ENCODE data around the gene TNFRSF21. TPM values are rescaled to one million over a fixed set of nuclear protein-coding genes. Genes with fewer than 3 reads are reported as not detected.
A peak's percentile ranks its signal among the peaks of the same experiment; 100 is the strongest.

TNFRSF21 gene
- polyA plus RNA-seq, 3 donors: 0.43 to 0.86 (median 0.58) TPM

DNA sequence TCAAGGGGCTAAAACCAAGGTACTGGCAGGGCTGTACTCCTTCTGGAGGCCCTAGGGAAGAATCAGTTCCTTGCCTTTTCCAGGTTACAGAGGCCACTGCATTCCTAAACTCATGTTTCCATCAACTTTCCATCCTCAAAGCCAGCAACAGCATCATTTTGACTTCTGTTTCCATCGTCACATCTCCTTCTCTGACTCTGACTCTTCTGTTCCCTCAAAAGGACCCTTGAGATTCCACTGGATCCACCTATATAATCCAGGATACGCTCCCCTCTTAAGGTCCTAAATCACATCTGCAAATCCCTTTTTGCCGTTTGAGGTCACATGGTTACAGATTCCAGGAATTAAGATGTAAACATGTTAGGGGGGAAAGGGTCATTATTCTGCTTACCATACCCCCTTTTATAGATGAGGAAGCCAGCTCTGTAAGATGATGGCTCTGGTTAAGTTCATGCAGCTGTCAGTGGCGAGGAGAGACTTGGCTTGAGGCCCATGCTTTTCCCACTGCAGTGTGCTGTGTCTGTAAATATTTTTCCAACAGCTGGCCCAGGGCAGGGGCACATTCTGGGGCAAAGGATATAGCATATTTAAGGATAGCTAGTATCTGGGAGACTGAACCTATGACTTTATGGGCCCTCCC lies 114.6 kb downstream of the TNFRSF21 start:
- Histone ChIP-seq H3K36me3 (replicated peaks in 1 of 2; ENCODE audit: control insufficient read depth in 1 of 2, insufficient read depth in 2 of 2, low read length in 2 of 2) (no peaks in the 10 kb centered on the region), H3K9ac (ENCODE audit: insufficient read depth, low read length, poor library complexity, severe bottlenecking) (no peak overlapping the region), H3K79me2 (ENCODE audit: insufficient read depth, low read length) (no peaks in the 10 kb centered on the region), H3K4me3 (replicated peaks in 1 of 3; ENCODE audit: low read depth in 2 of 3, low read length in 3 of 3) (no peak overlapping the region), H3K9me3 (replicated peaks in 1 of 2; ENCODE audit: control insufficient read depth in 1 of 2, insufficient read depth in 1 of 2, low read length in 2 of 2) (no peaks in the 10 kb centered on the region), H3K4me1 (ENCODE audit: control insufficient read depth in 1 of 2, insufficient read depth in 2 of 2, low read length in 2 of 2) (no peaks in the 10 kb centered on the region), H2AFZ (ENCODE audit: insufficient read depth, low read depth, low read length, poor library complexity, severe bottlenecking) (no peak overlapping the region), H3K27me3 (ENCODE audit: control insufficient read depth in 2 of 2, insufficient read depth in 2 of 2, low read length in 2 of 2) (no peaks in the 10 kb centered on the region), H3K27ac (ENCODE audit: low read depth in 1 of 2, low read length in 2 of 2) (no peak overlapping the region), H4K20me1 (ENCODE audit: insufficient read depth, low read length) (no peaks in the 10 kb centered on the region), H3K4me2 (replicated peaks; ENCODE audit: extremely low read depth, low read length, poor library complexity, severe bottlenecking) (no peak overlapping the region)
- TF ChIP-seq, protein P1, sequence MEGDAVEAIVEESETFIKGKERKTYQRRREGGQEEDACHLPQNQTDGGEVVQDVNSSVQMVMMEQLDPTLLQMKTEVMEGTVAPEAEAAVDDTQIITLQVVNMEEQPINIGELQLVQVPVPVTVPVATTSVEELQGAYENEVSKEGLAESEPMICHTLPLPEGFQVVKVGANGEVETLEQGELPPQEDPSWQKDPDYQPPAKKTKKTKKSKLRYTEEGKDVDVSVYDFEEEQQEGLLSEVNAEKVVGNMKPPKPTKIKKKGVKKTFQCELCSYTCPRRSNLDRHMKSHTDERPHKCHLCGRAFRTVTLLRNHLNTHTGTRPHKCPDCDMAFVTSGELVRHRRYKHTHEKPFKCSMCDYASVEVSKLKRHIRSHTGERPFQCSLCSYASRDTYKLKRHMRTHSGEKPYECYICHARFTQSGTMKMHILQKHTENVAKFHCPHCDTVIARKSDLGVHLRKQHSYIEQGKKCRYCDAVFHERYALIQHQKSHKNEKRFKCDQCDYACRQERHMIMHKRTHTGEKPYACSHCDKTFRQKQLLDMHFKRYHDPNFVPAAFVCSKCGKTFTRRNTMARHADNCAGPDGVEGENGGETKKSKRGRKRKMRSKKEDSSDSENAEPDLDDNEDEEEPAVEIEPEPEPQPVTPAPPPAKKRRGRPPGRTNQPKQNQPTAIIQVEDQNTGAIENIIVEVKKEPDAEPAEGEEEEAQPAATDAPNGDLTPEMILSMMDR (IDR thresholded peaks at IDR 0.05): no peak
- Mint-ChIP-seq H3K9me3 (no peaks in the 10 kb centered on the region), H3K4me1 (no peaks in the 10 kb centered on the region), H3K27me3 (ENCODE audit: low read depth in 3 of 3) (peaks cover 0 to 2% (median 0%) of the 10 kb centered on the region in 3 donors), H3K36me3 (no peaks in the 10 kb centered on the region), H3K4me3 (peak overlapping the region in 1 of 2 donors; percentile 20), H3K27ac (peak overlapping the region in 1 of 7 donors; percentile 76)
- 75% methylated on average over 2 of the region's 4 CpGs for WGBS (ENCODE audit: insufficient coverage)
- intact Hi-C loops (cut with micrococcal nuclease): no loop called here
- no peak for DNase-seq

DNA sequence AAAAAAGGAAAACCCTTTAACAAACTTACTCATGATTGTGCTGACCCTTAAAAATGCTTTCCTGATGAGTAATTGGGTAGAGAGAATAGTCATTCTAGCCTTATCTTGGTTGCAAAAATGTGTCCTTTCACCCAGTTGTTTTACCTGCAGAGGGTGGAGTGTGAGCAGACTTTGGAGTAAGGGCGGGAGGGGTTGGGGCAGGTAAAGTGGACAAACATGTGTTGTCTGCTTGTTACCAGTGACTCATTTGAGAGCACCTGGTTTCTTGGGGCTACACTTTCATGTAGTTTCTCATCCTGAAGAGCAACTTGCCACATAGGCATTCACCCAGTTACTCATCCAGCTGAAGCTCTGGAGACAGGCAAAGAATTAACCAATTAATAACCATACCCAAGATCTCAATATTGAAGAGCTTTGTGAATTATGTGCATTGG lies 121.1 kb downstream of the TNFRSF21 start:
- no peaks in the 10 kb centered on the region for H3K4me1 Mint-ChIP-seq
- TF ChIP-seq, protein P1 (IDR thresholded peaks at IDR 0.05): no peak
- H3K4me1 ChIP-seq (ENCODE audit: control insufficient read depth in 1 of 2, insufficient read depth in 2 of 2, low read length in 2 of 2): no peaks in the 10 kb centered on the region
- H3K9me3 Mint-ChIP-seq: peaks cover 0 to 3% (median 1%) of the 10 kb centered on the region in 7 donors
- no peaks in the 10 kb centered on the region for H3K27me3 ChIP-seq (ENCODE audit: control insufficient read depth in 2 of 2, insufficient read depth in 2 of 2, low read length in 2 of 2)
- H3K36me3 ChIP-seq (replicated peaks in 1 of 2; ENCODE audit: control insufficient read depth in 1 of 2, insufficient read depth in 2 of 2, low read length in 2 of 2): no peaks in the 10 kb centered on the region
- H3K9ac ChIP-seq (ENCODE audit: insufficient read depth, low read length, poor library complexity, severe bottlenecking): no peak overlapping the region
- H4K20me1 ChIP-seq (ENCODE audit: insufficient read depth, low read length): no peaks in the 10 kb centered on the region
- H3K4me3 ChIP-seq (replicated peaks in 1 of 3; ENCODE audit: low read depth in 2 of 3, low read length in 3 of 3): no peak overlapping the region
- no peak overlapping the region for H3K4me2 ChIP-seq (replicated peaks; ENCODE audit: extremely low read depth, low read length, poor library complexity, severe bottlenecking)
- H3K27ac ChIP-seq (ENCODE audit: low read depth in 1 of 2, low read length in 2 of 2): no peak overlapping the region
- no CpG with 5 or more reads among the region's 1 CpG for WGBS (ENCODE audit: insufficient coverage)
- H3K36me3 Mint-ChIP-seq: no peaks in the 10 kb centered on the region
- no peaks in the 10 kb centered on the region for H3K79me2 ChIP-seq (ENCODE audit: insufficient read depth, low read length)
- no peak for DNase-seq
- no peak overlapping the region for H3K4me3 Mint-ChIP-seq
- intact Hi-C loops (cut with micrococcal nuclease): no loop called here
- no peak overlapping the region for H2AFZ ChIP-seq (ENCODE audit: insufficient read depth, low read depth, low read length, poor library complexity, severe bottlenecking)
- H3K27me3 Mint-ChIP-seq (ENCODE audit: low read depth in 3 of 3): no peaks in the 10 kb centered on the region
- H3K27ac Mint-ChIP-seq: no peak overlapping the region
- no peaks in the 10 kb centered on the region for H3K9me3 ChIP-seq (replicated peaks in 1 of 2; ENCODE audit: control insufficient read depth in 1 of 2, insufficient read depth in 1 of 2, low read length in 2 of 2)
